GM18507 (cell line): ENCODE results near the gene ADGRB3.
A peak's percentile ranks its signal among the peaks of the same experiment; 100 is the strongest.
"Not testable (repeated sequence)": the region's sequence is repeated elsewhere in the genome, so short reads cannot be mapped to it uniquely, and the experiment has no call there.

Experiments used
- DNase-seq: peaks from one replicate; pipeline ENCODE4 v3.0.0; 2011; ENCODE audit warnings: low read depth; ENCODE audit not compliant: insufficient read length; ENCODE audit errors: extremely low spot score
- FAIRE-seq: peaks from 2 replicates; lab custom pipeline; 2011; peaks lifted over from hg19 to GRCh38; lab: Jason Lieb, UNC

ADGRB3 gene

DNA sequence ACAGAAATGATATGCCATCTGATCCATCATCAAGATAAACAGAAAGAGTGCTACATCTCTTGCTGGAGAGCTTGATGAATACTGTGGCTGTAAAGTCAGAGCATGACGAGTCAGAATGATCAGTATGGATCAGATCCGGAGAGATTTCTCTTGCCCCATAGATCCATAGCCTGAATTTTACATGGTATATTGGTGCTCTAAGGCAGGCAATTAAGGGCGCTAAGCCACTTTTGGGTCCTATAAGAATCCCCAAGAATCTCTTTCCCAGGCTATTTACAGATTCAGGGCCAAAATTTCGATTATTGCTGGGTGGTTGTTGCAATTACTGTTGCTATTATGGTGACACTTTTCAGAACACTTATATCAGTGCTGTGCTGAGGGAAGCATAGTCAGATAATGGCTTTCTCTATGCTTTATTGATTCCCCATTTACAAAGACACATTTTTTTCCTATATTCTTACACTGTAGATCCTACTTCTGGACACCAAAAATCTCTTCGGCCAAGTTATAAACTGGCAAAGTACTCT, 94.4 kb downstream of the ADGRB3 start:
- FAIRE-seq, result no peak
- DNase-seq, result no peak

DNA sequence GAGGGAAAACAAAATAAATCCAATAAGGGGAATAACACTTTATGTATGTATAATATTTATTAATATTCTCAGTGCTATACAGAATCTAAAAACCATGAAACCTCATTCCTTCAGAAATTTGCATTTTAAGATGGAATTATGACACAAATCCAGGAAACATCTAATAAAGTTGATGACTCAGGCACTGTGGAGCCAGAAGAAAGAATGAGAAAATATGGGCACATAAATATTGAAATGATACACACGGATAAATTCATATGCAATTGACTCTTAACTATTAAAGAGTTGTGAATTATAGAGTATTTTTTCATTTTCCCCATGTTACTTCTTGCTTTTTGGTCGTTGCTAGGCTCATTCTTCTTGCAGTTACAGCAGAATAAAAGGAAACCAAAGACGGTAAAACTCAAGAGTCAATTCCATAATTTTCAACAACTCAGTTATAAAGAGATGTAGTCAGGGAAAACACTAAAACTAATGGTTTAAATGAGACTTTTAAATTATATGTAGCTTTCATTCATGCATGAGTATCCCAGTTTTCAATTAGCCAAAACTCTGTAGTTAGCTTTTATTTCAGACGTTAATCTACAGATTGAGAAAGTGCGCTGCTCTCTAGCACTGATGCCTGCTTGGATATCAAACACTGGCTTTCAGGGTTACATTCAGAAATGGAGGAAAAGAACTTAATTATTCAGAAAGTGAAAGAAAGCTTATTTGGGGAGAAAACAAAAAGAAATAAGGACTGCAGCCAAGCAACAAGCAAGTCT, 95.4 kb downstream of the ADGRB3 start:
- DNase-seq, result no peak
- FAIRE-seq, result no peak

DNA sequence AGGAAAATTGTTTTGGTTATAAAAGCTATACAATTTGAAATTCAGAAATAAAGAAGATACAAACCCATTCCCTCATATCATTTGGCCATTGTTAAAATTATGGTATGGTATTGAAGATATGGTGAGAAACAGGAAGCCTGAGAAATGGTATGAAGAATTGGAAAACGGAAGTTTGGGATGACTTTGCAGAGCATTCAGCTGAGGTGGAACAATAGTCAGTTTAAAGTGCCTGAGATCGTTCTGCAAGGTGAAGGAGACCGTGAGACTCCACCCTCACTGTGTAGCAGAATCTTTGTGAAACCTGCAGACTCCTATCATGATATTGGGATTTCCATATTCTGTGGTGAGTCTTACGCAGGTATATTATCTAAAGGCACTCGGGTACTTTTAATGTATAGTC, 97.3 kb downstream of the ADGRB3 start:
- DNase-seq (no peak), FAIRE-seq (no peak)

DNA sequence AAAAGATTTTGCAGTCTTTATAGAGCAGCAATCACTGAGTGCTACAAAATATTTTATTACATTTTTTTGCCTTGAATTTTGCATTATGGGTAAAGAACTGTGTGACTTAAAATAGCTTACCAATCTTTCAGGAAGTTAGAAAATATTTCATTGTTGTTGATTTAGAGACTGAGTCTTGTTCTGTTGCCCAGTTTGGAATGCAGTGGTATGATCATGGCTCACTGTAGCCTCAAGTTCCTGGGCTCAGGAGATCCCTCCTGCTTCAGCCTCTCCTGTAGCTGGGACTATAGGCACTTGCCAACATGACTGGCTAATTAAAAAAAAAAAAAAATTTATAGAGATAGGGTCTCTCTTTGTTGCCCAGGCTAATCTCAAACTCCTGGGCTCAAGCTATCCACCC, 100.8 kb downstream of the ADGRB3 start:
- FAIRE-seq, result no peak

DNA sequence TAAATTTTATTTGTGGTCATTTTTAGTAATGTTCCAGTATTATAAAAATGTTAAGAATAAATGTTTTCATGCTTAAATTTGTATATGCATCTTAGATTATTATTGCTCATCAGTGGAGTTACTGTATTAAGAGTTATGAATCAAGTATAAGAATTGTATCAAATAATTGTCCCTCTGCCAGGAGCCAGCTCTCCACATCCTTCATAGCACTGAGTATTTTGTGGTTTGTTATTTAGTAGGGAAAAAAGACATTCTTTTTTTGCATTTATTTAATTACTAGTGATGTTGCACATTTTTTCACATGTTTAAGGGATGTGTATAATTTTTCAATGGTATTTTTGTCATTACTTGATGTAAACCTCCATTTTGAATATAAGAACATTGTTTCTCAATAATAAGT, 102.0 kb downstream of the ADGRB3 start:
- FAIRE-seq, result no peak

More for the DNA sequence above, 100.8 kb downstream of the ADGRB3 start:
- DNase-seq, result no peak

DNA sequence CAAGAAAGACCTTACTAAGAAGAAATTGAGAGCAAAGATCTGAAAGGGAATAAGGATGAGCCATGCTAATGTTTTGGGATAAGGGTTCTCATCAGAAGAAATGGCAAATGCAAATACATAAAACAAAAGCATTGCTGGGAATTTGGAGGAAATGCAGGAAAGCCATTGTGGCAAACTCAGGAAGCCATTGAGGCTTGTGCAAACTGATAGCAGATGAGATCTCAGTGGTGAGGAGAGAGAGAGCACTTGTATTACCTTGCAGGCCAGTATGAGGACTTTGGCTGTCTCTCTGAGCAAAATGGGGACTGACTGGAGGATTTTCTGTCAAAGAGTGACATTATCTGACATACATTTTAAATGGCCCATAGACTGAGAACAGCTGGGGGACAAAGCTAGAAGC, 103.0 kb downstream of the ADGRB3 start:
- DNase-seq (no peak), FAIRE-seq (no peak)

More for the DNA sequence above, 102.0 kb downstream of the ADGRB3 start:
- DNase-seq, result no peak

DNA sequence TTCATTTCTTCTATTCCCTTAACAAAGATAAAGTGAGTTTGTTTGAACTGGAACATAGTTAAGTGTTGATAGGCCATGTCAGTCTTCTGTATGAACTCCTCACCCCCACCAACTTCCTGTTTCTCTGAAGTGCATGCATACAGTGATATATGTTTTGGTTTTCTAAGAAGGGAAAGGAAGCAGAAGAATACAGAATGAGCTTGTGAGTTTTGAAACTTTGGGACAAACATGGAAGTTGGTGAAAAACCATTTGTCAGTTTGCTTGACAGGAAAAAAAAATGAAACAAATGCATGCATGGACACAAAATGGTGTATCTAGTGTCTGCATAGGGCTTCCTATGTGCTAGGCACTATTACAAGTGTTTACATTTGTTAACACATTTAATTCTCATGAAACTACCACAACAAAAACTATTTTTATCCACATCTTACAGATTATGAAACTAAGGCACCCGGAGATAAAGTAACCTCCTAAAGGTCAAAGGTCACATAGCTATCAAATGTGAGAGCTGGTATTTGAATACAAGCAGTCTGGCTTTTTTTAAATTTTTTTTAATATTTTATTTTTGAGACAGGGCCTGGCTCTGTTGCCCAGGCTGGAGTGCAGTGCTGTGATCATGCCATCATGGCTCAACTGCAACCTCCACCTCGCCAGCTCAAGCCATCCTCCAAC, 105.9 kb downstream of the ADGRB3 start:
- FAIRE-seq, result no peak
- no peak for DNase-seq

DNA sequence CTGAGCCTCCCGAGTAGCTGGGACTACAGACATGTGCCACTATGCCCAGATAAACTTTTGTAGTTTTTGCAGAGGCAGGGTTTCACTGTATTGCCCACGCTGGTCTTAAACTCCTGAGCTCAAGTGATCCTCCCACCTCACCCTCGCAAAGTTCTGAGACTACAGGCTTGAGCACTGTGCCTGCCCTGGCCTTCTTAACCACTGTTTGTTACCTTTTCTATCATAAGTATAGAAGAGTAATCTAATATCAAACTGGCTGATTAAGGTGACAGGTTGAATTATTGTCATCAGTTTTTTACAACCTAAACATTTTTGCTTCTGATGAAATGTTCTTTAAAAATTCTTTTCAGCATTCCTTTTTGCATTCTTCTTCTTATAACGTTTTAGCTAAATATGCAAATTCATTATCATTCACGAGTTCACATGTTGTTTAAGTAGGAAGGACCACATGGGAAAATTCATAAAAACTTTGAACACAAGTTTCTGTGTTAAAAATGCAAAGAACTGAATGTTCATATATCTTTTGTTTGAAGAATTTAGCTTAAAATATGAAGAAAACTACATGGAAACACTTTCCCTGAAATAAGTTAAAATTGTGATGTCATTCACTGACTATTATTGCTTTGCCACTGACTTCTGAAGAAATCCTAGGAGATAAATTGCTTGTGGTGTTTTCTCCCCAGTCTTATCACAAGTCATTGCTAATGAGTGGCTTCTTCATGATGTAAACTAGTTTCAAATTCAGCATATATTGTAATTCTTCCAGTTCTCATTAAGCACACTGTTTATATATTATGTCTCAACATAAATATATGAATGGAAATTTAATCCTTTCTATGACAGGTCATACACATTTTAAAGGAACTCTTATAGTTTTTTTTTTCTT, 106.7 kb downstream of the ADGRB3 start:
- no peak for FAIRE-seq
- DNase-seq, result no peak

DNA sequence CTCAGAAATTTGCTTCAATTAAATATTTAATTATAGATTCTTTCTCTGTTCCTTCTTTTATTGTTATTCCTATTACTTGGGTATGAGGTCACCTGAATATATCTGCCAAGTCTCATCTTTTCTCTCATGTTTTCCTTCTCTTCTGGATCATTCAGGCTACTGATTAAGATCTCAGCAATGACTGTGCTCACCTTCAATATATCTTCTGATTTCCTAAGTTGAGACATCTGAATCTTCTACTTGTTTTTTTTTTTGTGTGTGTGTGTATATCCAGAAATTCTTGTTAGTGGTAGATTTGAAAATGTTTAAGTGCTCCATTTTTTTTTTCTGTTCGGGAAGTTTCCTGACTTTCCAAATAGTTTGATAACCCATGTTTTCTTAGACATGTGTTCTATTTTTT, 108.0 kb downstream of the ADGRB3 start:
- FAIRE-seq (peak; percentile 26), DNase-seq (no peak)

DNA sequence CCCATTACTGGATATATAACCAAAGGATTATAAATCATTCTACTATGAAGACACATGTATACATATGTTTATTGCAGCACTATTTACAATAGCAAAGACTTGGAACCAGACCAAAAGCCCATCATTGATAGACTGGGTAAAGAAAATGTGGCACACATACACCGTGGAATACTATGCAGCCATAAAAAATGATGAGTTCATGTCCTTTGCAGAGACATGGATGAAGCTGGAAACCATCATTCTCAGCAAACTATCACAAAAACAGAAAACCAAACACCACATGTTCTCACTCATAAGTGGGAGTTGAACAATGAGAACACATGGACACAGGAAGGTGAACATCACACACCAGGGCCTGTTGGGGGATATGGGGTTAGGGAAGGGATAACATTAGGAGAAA, 109.3 kb downstream of the ADGRB3 start:
- FAIRE-seq, DNase-seq: not testable (repeated sequence)

DNA sequence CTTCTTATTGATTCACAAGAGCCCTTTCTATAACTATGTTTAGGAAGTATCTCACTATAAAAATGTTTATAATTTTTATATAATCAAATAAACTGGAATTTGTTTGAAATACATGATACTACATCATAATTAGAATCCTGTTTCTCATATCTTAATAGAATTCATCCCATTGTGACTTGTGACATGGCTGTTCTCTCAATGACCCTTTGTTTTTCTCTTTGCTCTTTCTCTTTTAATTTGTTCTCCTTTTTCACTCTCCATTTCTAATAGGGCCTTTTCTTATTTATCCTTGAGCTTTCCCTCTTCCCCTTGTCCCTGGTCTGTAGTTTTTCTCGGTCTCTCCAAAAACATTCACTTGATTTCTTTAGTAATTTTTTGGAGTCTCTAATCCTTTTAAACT, 111.3 kb downstream of the ADGRB3 start:
- no peak for FAIRE-seq
- no peak for DNase-seq

DNA sequence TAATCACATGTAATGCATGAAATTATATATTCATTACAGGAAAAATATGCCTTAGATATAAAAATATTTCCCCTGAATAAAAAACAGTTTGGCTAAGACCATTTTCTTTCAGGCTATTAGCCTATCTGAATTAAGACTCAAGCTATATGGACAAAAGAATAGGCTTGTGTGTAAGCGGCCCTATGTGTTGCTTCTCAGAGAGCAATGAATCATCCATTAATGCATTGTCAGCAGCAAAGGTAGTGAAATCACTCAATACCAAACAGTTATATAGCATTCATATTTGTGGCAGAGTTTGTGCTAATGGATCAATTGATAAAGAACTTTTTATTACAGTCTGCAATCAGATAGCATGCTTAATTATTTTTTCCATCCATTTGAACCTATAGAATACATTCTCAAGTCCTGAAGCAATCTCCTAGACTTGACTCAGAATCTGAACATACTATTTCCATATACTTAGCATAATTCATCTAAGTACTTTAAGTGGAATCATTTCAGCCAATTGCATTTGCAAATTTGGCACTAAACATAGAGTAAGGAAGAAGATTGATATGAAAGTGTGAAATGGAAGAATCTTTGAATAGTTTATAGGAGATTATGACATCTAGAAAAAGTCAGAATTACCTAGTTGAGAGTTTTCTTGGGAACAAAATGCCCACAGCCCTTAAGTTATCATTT, 112.2 kb downstream of the ADGRB3 start:
- FAIRE-seq (no peak), DNase-seq (no peak)

DNA sequence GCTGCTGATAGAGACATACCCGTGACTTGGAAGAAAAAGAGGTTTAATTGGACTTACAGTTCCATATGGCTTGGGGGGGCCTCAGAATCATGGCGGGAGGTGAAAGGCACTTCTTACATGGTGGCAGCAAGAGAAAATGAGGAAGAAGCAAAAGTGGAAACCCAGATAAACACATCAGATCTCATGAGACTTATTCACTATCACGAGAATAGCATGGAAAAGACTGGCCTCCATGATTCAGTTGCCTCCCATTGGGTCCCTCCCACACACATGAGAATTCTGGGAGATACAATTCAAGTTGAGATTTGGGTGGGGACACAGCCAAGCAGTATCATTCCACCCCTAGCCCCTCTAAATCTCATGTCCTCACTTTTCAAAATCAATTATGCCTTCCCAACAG, 112.8 kb downstream of the ADGRB3 start:
- DNase-seq, FAIRE-seq: not testable (repeated sequence)

DNA sequence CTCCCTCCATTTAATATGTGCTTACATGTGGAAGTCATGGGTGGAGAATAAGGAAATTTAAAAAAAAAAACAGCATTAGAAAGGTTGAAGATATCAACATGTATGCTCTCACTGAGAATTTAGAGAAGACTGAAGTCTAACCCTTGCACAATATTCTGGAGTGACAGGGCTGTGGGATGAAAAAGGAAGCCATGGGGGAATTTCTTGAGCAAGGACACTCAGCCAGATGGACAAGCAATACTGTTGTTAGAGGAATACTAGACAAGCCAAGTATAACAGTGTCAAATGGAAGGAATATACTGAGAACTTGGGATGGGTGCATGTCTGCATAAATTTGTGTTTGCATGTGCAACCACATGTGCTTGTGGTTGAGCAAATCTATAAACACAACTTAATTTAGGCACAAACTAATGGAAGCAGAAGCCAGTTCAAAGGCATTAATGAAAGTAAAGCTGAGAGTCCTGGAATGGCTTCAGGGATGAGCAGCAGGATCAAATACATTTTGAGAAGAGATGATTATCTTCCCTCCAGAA, 119.7 kb downstream of the ADGRB3 start:
- DNase-seq (no peak), FAIRE-seq (no peak)

DNA sequence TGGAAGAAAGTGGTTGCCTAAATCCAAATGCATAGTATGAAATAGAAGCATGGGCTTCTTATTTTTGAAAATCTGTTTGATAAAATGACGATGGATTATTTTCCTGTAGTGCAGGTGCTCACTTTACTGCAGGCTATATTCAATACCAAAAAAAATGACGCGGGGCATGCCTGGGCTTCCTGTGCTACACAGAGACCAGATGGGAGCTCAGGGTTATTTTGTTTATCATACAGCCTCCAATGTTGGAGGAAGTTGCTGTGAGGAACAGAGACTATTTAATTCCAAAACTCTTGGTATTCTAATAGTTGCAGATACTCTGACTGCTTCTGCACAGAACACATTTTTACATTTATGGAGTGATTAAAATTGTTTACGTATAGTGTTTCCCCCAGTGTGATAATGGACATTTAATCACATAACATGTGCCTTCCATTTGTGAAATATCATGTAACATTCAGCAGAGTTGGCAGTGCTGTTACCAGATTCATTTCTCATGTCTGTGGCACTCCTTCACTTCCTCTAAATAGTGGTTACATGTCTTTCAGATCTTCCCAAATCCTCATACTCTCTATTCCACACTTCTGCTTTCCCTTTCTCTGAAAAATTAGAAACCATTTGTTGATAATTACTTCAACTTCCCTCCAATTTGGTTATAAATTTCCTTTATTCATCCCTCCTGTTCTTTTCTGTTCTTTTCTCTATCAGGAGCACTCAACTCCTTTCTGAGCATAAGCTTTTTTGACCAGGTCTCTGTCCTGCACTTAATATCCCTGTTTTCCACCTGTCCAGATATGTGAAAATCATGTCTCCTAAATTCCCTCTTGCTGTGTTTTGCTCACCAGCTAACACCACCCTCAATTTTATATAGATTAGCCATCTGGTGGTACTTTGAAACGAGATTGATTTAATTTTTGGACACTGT, 121.6 kb downstream of the ADGRB3 start:
- no peak for FAIRE-seq

DNA sequence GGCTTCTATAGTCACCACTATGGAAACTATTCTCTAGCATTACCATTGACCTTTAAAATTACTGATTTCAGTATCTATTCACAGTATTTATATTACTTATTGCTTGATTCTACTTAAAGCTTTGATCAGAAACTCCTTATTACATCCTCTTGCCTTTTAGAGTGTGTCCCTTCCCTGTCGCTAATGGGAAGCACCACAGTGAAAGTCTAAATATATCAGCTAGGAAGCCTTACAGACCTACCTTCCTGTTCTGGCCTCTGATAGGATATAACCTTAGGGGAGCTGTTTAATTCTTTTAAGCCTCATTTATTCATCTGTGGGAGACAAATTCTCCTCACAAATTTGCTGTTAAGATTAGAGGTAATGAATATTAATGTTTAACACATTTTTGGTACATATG, 122.7 kb downstream of the ADGRB3 start:
- no peak for FAIRE-seq

More for the DNA sequence above, 121.6 kb downstream of the ADGRB3 start:
- DNase-seq, result no peak

DNA sequence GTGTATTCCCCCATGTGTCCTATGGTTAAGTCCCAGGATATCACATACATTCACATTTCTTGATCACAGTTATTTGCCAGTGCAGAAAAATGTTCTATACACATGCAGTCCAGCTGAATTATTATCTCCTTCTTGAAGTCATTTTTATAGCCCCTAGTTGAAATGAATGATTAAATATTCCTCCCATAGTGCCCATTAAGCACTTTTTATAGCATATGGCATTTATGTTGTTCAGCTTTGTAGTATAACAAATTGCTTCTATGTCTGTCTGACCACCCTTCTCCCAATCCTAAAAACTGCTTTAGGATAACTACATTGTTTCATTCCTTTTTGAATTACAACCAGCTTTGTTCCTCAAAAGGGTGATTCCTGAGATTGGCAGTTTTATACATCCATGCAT, 123.5 kb downstream of the ADGRB3 start:
- DNase-seq, result no peak
- FAIRE-seq, result no peak

More for the DNA sequence above, 122.7 kb downstream of the ADGRB3 start:
- no peak for DNase-seq

DNA sequence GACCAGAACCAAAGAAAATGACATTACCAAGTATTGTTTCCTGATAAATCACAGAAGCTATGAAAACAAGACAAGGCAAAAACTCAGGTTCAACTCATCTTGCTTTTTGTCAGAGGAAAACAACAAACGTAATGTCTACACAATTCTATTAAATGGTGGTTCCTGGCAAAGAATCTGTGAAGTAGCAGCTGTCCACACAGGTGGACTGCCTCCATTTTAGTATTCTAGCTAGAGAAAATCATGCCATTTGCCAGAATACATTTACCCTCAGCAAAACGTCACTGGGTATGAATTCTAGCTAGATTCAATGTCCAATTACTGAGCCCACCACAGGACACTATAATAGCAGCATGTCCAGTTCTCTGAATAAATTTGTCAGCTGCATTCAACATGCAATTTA, 125.4 kb downstream of the ADGRB3 start:
- FAIRE-seq (no peak), DNase-seq (no peak)
